Stimulated activated CD4-positive, alpha-beta T cell treated with anti-CD3 and anti-CD28 coated beads, Interleukin-4, amount 100 ng/mL, for 1 hour (primary cell): Measurements from ENCODE around the gene SPOCK1.

Experiments
- DNase-seq: peaks from one replicate; pipeline ENCODE4 v3.0.0-alpha.2; 2020

SPOCK1 gene

DNA sequence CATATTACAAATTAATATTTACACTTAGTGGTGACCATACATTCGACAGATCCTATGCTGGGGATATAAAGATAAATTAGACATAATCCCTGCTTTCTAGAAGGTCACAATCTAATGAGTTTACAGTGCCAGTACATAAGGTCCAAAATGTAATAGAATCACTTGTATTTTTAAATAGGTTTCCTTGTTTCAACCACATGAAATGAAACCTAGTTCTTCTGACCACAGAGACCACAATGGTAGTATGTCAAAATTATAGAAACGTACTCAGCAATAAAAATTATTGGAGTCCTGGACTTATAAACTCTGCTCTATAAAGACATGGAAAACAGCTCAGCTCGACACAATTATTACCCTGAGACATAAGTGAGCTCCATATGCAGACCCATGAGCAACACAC is 444.3 kb downstream of the SPOCK1 start:
- DNase-seq, result no peak

DNA sequence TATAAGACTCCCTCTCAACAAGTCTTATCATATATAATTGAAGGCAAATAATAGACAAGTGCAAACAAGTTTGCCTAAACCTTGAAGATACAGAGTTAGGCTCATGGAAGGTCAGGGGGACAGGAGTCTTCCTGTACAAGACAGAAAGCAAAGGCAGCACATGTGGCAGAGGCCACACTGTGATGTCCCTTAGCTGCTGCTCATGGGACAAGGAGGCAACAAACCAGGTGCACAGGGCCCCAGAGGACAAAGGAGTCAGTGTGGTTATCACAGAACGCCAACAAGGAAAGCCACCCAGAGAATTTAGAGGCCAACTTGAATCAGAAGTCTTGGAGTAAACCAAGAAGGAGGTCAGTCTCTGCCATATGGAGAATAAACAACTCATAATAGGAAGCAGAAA is 444.8 kb downstream of the SPOCK1 start:
- no peak for DNase-seq

DNA sequence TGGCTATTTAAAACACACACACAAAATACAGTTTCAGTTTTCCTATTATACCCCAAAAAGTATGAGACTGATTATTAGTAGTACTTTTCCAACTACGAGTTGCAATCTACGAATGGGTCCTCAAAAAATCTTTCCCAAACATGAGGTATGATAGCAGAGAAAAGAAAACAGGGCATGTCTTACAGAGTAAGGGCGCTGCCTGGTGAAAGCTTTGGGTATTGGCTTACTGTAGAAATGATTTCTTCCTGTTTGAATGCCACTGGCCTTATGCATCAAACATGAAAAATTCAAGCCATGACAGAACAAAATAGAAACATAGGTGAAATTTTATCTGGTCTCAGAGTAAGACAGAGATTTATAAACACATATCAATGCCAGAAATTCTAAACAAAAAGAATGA is 448.0 kb downstream of the SPOCK1 start:
- no peak for DNase-seq

DNA sequence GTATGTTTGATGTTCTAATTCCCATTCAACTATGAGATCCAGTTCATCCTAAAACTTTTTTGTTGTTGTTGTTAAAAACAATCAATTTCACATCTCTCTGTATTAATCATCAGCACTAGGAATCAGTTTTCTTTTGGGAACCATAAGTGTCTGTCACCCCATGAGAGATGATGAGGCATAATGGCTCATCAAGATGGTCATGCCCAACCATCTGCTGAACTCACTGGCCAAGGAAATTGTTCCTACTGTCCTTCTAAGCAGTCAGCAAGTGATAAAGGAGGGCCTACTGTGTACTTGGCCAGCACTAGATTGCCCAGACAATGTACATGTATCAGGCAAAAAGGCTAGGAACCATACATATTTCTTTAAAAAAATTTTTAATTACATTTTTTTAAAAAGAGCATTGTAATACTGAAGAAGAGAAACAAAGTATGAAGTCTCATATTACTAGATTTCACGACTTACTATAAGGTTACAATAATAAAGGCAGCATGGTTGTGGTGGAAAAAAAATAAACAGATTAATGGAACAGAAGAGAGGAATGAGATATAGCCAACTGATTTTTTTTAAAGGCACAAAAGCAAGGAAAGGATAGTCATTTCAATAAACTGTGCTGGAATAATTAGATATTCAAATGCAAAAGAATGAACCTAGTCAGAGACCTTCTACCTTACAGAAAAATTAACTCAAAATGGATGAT is 458.3 kb downstream of the SPOCK1 start:
- DNase-seq, result no peak

DNA sequence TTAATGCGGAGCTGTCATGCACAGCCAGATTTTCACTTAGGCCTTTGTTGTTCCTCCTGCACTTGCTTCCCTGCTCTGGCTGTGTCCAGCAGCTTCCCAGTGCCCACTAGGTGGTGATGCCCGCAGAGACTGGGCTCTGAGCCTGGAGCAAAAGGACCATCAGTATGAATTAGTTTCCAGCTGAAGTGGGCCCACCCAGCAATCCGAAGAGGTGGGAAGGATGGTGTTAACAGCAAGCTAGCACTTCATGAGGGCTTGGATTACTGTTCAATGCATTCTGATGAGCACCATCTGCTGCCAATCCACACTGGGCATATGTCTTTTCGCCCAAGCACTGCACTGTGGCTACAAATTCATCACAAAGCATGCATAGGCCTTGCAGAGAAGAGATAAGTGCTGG is 459.1 kb downstream of the SPOCK1 start:
- DNase-seq, result no peak

DNA sequence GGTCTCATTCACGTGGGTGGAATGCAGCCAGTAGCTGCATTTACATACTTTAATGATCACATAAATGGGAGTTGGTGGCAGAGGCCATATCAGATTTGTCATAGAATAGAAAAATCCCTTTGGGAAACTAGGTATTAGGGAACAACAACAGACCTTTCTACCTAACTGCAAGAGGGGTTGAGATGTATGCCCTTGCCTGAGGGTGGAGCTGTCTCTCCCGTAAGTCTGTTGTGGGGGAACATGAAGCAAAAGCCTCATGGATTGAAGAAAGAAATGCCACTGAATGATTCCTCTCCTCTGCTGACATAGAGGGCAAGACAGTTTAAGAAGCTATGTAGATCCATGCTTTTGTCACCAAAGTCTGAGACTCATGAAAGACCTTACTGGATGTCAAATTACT is 461.3 kb downstream of the SPOCK1 start:
- no peak for DNase-seq

DNA sequence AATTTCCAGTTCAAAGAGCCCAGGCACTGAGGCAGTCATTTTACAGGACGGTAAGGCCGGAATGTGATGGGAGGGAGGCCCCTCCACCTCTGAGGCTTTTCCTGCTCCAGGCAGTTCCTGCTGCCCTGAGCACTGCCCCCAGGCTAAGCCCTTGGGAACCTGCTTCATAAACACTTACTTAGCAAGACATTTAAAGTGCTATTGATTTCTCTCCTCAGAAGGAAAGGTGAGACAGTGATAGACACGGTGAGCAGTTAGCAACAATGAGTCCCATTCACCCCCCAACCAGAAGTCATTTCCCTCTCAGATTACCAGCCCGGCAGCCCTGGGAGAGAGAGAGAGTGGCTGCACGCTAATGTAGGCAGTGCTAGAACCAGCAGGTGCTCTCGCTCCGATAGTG is 462.5 kb downstream of the SPOCK1 start:
- DNase-seq, result no peak

DNA sequence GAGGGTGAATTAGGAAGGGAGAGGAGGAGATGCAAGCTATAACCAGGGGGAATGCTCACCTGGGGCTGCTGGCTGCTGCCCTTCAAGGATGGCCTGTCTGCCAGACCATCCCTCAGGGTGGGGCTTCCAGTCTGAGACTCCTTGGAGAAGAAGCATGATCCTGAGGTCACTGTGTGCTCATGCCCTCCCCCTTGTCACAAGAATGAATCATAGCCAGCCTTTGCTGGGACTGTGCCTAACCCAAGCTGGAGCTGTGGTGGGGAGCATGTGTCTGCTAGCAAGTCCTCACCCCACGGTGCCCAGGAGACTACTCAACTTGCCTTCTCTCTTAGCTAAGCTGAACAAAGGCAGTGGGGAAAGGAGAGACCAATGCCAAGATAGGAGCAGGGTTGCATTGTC is 463.6 kb downstream of the SPOCK1 start:
- no peak for DNase-seq

DNA sequence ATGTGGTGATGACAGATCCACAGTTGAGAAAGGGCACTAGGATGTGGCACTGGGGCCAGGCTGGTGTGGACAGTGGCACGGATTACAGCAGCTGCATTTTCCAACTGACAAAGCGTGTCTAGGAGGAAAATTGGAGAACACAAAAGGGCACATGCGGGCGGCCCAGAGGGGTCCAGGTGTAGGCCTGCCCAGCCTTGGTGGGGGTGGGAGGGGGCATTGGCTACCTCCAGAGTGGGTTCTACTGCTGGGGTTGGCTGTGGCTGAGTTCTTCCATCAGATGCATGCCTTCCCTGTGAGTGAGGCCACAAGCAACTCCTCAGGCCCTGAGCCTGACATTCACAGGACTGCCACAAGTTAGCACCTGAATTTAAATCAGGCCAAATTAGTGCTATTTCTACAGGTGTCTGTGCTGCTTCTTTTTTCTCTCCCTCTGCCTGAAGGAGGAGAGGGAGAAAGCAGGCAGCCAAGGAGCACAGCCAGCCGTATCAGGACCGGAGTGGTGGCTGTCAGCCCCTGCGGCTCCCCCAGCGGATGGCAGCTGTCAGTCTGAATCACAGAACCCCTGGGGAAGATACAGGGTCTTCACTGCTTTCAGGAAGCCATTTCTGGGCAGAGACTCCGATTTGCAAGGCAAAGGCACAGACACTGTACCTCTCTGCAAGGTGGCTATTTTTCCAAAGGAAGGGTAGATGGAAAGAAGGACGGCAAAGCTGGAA is 464.2 kb downstream of the SPOCK1 start:
- DNase-seq, result no peak

DNA sequence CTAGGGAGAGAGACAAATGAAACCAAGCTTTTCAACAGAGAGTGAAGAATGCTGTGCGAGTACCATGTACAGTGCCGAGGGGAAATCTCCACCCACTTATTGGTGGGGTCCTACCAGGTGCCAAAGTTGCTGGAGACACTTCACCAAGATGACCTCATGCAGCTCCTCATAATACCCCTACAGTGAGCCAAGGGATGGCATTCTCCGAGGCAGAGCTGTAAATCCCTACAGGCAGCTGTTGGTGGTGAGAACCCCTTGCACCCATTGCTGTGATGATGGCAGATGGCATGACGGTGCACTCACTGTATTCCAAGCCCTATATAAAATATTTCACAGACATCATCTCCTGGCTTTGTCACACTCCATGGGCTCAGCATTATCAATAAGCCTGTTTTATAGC is 464.9 kb downstream of the SPOCK1 start:
- DNase-seq, result no peak

DNA sequence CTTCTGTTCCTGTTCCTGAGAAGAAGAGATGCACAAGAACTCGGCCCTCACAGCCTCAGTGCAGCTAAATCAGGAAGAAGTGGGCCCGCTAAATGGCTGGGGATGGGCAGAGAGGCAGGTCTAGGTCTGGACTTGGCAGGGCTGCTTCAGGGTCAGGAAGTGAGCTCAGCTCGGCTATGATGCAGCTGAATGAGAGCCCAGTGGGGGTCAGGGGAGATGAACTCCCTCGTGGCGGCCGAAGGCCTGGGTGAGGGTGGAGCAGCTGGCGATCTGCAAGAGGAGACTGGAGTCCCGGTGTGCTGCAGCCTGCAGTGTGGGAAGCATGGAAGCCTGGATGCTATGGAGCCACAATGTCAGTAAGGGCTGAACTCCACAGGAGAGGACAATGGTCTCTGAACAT is 466.2 kb downstream of the SPOCK1 start:
- no peak for DNase-seq

DNA sequence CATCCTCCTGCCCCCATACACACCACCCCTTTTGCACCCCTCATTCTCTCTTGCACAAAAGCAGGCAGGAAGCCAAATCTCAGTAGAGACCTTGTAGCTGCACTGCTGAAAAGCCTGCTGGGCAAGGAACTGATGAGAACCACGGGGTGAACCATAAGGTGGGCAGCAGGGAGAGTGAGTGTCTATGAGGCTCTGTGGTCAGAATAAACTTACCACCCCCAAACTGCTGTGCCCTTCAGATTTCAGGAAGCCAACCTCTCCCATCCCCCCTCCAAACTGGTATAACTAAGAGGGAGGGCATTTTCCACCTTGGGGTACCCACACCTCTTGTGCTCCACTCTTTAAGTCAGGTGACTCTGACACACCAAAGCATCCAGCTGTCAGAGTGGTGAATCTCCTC is 471.4 kb downstream of the SPOCK1 start:
- no peak for DNase-seq

DNA sequence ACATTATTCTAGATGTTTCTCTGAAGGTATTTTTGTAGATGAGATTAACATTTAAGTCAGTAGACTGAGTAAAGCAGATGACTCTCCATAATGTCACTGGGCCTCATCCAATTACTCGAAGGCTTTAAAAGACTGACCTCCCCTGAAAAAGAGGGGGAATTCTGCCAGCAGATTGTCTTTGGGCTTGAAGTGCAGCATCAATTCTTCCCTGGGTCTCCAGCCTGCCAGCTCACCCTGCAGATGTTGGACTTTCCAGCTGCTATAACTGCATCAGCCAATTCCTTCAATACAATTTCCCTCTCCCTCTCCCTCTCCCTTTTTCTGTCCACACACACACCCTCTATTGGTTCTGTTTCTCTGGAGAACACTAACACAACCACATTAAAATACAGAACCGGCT is 472.8 kb downstream of the SPOCK1 start:
- no peak for DNase-seq

DNA sequence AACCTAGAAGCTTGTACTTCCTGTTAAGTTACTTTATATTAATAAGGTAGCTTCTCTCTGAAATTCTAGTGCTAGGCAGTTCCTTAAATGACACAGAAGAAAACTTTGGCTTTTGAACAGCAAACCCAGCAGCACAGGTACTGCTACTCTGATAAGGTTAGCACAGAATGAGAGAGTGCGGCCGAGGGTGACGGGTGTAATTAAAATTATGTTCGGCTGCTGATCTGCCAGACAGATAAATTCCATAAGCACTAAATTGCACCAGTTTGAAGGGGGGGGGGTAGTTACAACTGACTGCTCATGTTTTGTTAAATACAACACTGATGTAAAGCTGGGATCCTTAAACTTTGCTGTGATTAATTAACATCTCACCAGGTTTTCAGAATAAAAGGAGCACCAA is 475.1 kb downstream of the SPOCK1 start:
- DNase-seq, result no peak

DNA sequence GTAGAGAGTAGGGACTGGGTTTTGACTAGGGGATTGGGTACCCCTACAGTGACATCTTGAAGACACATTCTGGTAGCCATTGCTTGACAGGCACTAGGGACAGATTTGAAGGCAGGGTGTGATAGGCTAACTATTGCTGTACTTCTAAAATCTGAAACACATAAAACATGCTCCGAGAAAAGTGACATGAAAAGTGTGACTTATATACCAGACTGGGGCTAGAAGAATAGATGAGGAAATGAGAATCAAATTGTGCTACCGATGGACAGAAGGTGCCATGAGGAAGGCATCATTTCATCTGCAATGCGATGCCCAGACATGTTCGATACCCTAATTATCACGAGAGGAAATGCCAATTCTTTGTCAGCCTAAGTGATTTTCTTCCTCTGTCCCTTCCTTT is 475.8 kb downstream of the SPOCK1 start:
- no peak for DNase-seq

DNA sequence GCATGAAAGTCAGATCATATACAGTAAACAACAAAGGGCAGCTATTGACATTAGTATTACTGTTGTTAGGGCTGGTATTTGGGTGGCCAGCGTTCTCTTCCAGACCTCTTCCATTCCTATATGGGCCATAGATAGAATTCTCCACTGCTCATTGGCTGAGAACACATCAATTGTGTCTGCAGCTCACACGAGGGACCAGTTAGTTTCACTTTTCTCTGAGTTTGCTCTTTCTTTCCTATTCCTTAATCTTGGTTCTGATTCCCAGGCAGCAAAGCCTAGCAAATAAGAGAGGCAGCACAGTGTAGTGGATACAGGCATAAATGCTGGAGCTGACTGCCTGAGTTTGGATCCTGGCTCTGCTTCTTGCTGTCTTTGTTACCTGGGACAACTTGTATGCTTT is 476.4 kb downstream of the SPOCK1 start:
- no peak for DNase-seq

DNA sequence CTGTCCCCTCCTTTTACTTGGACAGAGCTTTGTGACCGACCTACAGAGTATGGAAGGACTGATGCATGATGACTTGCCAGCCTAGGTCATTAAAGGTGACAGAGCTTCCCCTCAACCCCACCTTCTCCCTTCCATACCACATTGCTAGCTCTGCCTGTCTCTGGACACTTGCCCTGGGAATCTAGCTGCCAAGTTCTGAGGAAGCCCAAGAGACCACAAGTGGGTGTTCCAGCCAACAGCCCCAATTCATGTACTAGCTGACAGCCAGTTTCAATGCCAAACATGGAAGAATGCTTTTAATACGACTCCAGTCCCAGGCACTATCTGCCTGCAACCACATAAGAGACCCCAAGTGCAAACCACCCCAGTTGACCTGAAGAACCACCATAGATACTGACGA is 477.1 kb downstream of the SPOCK1 start:
- no peak for DNase-seq

DNA sequence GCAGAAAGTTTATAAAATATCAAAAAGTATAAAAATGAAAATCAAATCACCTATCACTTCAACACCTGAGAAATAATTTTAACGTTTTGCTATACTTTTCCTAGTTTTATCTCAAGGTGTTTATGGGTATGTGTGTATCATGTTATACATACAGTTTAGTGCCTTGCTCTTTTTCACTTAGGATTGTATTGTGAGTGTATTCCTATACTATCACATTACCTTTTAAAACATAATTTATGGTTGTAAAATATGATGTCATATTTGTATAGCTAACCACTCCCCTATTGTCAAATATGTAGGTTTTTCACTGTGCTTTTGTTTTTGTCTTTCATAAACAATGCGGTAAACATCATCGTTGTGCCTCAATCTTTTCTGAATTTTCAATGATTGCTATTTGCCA is 479.9 kb downstream of the SPOCK1 start:
- DNase-seq, result no peak

DNA sequence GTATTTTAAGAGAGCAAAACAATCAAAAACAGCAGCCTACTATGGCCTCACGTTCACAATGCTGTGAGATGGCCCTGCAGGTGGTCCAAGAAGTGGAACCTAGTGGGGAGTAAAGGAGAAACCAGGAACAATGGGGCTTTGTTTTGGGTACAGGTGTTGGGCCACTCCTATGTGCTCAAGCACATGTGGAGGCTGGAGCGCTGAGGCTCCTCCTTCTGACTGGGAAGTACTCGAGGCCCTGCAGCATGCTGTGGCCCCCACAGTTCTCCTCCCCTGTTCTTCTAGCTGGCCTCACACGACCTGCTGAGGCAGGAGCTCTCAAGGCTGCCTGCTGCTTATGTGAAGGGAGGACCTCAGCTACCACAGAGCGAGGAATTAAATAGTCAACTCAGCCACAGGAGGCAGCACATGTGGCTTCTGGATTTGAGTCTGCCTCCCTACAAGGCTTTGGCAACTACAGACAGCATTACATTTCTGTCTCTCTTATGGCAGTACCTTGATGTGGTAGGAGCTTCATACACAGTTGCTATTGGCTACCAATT is 482.3 kb downstream of the SPOCK1 start:
- DNase-seq, result no peak

DNA sequence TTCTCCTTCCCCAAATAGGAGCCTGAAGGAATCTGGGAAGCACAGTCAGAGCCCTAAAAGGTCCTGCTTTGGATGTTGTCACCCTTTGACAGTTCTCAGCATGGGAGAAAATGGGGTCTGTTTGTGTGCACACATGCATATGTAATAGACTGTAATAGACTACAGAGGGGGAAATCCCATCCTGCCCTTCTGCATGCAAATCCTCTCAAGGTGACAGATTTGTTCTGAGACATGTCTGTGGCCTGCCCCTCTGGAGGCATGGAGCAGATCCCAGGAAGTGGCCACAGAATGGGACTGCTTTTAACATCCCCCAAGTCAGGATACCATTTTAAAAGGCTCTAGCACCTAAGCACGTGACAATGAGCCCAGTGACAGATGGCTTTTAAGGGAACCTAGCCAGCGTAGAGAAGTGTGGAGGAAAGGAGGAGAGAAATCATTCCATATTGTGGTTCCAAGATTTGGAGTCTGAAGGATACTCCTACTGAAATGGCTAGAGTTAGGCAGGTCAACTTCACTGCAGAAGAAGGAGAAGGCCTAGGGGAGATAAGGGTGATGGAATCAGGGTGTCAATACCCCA is 483.5 kb downstream of the SPOCK1 start:
- no peak for DNase-seq

DNA sequence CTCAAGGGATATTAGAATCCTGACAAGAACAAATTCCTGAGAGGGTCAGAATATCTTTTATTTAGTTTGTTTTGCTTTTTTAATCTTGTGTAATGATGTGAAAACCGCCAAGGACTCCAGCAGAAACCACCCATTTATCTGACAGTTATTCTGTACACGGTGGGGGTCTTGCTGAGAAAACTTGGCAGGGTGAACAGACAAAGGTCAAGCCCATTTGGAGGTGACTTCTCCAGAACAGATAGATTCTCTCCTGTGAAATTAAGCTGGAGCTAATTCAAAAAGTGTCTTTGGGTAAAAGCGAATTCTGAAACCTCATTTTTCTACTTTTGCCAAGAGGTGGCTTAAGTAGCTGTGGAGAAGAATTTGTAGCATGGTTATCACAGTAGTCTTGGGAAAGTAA is 484.4 kb downstream of the SPOCK1 start:
- DNase-seq, result no peak

DNA sequence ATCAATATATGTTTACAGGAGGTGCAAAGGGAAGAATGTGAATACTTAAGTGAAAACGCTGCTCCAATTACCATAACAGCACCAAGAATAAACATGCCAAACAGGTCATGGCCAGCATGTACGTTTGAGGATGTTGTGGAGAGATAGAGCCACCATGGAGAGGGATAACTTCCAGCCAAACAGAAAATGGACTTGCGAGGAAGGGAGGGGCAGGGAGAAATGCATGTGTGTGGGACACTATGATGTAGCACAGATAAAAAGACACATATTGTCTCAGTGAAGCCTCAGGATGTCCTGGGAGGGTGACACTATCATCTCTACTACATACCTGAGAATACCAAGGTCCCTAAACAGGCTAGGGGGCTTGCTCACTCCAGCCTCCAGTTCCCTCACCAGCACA is 488.9 kb downstream of the SPOCK1 start:
- DNase-seq, result no peak

DNA sequence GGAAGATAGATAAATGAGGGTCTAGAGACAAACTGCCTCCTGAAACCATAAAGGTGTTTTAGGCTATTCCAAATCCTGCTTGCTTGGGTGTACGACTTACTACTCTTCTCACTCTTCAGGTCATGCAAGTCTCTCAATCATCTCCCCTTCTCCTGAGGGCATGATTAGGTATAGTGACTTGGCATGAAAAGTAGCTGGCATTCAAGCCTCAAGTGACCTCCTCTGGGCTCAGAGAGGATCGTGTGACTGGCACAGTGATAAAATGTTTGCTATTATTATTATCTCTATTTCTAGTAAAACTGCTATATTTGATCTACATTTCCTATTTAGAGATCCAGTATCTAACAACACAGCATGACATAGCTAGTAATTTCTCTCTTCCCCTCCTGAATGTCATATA is 494.8 kb downstream of the SPOCK1 start:
- DNase-seq, result no peak

DNA sequence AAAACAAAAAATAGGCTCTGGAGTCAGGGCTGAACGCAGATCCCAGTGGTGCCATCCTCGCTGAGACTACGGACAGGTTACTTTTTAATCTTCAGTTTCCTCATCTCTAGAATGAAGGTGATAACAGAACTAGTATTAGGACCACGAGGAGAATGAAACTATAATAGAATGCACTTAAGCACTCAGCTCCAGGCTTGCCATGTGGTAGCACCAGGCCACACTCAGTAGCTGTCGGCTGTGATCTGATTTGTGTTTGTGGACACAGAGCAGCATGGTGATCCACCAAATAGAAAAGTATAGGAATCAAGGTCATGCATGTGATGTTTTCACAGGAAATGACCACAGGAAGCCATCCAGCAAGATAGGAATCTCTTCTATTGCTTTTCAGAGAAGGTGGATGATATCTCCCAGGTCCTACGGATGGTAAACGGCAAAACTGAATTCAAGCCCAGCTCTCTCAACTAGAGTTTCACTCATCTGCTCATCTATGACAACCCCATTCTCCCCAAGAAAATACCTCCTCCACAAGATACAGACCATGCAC is 498.0 kb downstream of the SPOCK1 start:
- no peak for DNase-seq
